GM19455 (cell line): ENCODE results near the gene MPP2.
"Not testable (repeated sequence)": the region's sequence is repeated elsewhere in the genome, so short reads cannot be mapped to it uniquely, and the experiment has no call there.

Source experiments
- ATAC-seq: cut with Tn5 transposase; IDR thresholded peaks from one replicate; pipeline ENCODE4 v1.9.1; 2021; ENCODE audit not compliant: unreplicated experiment

The MPP2 gene

DNA sequence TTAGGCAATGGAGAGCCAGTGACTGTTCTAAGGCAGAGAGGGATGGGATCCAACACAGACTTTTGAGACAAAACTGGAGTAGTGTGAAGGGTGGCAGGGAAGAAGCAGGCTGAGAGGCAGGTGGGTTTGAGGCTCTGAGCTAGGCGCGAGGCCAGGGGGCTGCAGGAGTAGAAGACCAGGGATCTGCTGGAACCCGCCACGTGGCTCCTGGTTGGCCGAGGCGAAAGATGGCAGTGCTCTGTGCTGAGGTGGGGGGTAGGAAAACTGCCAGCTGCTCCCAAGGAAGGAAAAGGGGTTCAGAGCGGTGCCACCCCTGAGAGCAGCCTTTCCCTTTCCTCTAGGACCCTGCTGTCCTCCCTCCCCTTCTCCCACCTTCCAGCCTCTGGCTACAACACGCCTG lies 54.8 kb downstream of the MPP2 start:
- ATAC-seq = no peak

DNA sequence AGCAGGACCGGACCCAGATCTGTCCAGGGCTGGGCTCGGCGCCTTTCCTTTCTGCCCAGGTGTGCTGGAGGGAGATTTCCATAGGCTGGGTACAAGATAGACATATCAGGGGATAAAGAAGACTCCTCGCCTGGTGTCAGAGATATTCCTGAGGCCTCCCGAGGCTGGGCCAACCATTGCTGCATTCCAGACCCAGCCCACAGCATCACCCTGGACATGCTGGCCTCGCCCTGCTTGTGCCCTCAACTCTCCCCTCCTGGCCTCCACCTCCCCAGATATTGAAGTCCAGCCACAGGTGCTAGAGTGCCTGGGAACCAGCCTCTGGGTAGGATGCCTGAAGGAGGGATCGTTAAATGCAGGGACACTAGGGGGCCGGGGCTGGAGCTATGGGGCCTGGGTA lies 58.2 kb downstream of the MPP2 start:
- no peak for ATAC-seq

DNA sequence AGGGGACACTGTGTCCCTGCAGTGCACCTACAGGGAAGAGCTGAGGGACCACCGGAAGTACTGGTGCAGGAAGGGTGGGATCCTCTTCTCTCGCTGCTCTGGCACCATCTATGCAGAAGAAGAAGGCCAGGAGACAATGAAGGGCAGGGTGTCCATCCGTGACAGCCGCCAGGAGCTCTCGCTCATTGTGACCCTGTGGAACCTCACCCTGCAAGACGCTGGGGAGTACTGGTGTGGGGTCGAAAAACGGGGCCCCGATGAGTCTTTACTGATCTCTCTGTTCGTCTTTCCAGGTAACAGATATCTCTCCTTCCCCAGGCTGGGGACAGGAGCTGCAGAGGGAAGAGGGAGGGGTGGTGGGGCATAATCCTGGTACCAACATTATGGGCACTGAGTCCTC lies 58.7 kb downstream of the MPP2 start:
- no peak for ATAC-seq

DNA sequence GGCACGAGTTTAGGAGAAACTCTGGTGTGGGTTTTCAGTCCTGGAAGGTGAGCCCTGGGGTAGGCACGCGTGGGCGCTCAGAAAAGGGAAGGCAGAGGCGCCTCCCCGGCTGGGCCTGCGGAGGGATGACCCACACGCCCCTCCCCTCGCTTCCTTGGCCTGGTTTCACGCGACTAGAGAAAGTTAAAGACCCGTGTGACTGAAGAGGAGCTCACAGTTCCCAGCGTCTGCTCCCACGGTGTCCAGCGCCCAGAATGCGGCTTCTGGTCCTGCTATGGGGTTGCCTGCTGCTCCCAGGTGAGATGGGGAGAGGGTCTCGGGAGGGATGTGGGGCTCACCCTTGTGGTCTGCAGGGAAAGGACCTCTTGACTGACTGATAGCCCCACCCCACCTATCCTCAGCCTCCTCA lies 60.4 kb downstream of the MPP2 start, which contains the start of gene CD300LG:
Gene CD300LG, plus strand, starts transcription at position 214 of the 409 bp plus-strand sequence. Its CDS starts 41 bp downstream, at position 255.
- no peak for ATAC-seq

DNA sequence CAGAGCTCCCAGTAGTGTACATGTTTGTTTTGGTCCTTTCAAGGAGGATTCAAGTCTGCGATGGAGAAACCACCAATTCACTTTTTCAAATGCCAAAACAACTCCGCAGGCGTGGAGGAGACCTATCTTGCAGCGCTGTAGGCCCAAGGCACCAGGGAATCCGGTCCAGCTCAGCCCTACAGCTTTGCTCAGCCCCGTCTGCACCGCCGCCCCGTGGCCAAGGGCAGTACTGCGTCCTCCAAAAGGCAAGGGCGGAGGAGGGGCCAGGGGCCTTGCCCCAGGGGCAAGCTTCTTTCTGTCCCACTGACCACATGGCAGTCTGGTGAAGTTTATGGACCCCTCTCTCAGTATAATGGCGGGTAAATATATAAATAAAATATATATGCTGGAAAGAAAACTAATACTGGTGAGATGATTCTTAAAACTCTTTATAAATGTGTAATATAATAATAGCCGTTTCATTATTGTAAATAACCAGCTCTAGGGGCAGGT lies 61.1 kb downstream of the MPP2 start:
- ATAC-seq = no peak

DNA sequence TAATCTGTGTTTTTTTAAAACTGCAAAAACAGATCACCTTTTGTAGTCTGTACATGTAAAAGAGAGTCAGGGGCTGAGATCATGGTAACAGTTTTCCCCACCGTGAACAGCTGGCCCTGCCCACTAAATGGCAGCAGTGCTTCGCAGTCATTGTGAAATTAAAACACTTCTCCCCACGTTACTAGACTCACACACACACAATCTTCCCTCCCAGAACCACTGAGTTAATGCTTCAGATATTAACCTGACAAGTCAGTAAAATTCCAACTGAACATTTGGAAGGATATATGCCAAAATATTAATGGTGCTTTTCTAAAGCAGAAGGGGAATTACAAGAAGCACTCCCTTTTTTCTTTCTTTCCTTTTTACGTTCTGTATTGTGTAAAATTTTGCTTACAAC lies 61.6 kb downstream of the MPP2 start:
- no peak for ATAC-seq

DNA sequence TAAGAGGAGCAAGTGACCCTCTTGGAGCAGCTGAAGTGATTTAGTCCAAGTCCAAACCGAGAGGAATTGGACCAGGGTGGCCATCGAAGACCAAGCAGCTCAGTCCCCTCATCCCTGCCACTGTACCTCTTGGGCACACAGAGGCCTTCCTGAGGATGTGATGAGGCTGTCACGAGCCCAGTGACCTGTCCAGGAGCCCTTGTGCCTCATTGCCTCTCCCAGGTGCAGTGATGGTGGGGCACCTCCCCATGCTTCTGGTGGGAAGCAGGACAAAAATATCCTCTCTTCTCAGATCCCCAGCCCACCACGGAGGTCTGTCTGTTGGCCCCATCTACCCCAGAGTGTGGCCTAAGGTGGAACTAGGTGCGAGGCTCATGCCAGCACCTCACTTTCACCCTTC lies 63.1 kb downstream of the MPP2 start:
- no peak for ATAC-seq

DNA sequence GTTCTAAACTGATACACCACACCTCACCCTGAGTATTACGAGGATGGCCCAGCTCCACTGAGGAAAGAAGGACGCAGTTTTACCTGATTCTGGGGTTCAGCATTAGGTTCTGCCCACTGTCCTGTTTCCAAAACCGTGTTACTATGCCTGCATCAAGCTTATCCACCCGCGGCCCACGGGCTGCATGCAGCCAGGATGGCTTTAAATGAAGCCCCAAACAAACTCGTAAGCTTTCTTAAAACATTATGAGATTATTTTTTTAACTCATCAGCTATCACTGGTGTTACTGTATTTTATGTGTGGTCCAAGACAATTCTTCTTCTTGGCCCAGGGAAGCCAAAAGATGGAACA lies 64.4 kb downstream of the MPP2 start:
- no peak for ATAC-seq

DNA sequence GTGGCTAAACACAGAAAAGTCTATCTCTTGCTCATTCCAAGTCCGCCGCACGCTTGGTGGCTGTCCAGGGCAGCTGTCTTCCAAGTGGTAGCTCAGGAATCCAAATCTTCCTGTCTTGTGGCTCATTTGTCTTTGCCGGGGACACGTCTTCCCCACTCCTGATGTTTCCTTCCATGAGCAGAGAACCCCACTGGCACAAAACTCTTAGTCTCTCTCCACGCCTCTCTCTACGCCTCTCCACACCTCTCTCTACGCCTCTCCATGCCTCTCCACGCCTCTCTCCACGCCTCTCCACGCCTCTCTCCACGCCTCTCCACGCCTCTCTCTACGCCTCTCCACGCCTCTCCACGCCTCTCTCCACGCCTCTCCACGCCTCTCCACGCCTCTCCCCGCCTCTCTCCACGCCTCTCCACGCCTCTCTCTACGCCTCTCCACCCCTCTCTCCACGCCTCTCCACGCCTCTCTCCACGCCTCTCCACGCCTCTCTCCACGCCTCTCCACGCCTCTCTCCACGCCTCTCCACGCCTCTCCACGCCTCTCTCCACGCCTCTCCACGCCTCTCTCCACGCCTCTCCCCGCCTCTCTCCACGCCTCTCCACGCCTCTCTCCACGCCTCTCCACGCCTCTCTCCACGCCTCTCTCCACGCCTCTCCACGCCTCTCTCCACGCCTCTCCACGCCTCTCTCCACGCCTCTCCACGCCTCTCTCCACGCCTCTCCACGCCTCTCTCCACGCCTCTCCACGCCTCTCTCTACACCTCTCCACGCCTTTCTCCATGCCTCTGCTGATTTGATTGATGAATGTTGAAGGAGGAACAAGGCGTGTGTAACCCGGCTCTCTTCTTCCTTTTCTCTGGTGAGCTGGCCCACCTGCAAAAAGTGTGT lies 65.0 kb downstream of the MPP2 start:
- not testable (repeated sequence) for ATAC-seq

DNA sequence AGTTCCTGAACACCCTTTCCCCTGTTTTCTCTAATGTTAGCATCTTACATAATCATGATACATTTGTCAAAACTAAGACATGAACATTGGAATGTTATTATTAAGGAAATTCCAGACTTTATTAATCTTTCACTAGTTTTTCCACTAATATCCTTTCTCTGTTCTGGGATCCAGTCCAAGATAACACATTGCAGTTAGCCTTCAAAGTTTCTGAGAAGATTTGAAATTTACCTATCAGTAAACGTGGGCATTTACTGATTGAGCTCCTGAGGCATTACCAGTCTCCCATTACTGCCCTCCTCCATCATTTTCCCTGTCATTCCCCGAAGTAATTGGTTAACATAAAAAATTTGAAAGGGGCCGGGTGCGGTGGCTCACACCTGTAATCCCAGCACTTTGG lies 66.1 kb downstream of the MPP2 start:
- no peak for ATAC-seq

DNA sequence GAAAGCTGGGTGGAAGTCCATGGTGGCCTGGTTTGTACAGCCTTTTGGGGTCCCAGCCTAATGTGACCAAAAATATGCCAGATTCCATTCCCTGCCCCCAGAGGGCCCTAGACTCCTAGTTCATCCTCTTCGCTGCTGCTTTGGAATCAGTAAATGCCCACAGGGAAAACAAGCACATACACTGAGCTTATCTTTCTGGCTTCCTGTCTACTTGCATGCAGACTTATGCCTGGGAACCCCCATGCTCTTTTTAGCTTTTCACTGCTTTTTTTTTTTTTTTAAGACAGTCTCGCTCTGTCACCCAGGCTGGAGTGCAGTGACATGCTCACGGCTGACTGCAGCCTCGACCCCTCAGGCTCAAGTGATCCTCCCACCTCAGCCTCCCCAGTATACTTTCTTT lies 66.5 kb downstream of the MPP2 start:
- ATAC-seq = no peak

DNA sequence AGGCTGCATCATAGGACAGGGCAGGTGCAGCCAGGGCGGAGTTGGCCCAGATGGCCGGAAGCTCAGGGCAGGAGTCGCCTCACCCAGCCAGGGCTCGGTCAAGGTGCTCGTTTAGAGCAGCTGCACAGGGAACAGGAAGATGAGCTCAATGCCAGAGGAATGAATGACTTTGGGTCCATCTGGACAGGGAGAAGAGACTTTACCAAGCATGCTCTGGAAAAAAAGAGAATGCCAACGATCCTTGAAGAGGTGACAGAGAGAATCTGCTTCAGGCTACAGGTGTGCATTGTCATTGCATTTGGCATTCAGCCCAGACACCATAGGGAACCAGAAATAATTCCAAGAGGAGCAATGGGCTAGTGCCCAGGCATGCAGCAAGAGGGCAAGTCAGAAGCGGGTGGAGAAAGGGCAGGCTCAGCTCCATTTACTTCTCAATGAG lies 67.6 kb downstream of the MPP2 start:
- ATAC-seq = no peak

DNA sequence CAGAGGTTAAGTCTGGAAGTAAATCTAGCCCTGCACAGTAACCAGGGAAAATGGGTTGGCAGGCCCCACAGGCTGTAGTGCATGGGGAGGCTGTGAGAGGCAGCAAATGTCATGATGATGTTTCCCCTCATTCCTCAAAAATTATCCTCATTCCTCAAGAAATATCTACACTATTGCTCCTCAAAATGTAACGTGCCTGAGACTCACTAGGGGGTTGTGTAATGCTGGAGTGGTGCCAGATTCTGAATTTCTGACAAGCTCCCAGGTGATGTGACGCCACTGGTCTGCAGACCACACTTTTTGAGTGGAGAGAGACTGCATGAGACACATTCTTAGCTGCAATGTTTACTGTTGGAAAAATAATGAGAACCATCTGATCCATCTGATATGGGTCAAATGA lies 73.2 kb downstream of the MPP2 start:
- no peak for ATAC-seq

DNA sequence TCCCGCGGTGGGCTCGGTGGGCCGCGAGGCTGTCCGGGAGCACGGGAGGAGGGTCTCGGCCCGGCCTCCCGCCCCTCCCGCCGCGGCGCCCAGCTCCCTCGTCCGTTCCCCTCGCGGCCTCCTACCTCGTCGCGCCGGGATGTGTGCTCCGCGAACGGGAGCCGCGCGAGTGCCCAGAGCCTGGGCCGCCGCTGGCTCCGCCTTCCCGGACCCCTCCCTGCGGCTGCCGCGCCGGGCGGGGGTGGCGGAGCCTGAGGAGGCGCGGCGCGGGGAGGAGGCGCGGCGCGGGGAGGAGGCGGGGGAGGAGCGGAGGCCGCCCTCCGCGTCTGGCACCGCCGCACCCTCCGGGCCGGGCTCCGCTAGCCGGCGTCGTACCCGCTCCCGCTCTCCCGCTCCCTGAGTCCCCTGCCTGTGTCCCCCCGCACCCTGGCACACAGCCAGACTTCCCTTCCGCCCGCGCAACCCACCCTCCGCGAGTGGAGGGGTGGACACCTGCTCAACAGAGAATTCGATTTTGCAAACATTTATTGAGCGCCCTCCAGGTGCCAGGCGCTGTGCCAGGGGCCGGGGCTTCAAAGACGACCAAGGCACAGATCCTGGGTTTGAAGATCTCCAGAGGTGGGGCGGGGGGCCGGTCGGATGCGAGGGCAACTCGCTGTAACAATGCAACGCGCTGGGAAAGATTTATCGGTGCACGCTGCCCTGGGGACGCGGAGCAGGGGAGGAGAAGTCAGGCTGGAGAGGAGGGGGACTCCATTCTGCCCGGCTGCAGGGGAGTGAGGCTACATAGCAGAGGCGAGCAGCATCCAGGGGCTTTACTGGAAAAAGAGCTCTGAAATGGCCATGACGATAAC lies 74.1 kb downstream of the MPP2 start, which contains the start of gene MPP3:
Gene MPP3, minus strand, starts transcription at position 171 of the 854 bp plus-strand sequence. CDS start 1,240 bp downstream, outside the sequence.
- ATAC-seq = no peak

DNA sequence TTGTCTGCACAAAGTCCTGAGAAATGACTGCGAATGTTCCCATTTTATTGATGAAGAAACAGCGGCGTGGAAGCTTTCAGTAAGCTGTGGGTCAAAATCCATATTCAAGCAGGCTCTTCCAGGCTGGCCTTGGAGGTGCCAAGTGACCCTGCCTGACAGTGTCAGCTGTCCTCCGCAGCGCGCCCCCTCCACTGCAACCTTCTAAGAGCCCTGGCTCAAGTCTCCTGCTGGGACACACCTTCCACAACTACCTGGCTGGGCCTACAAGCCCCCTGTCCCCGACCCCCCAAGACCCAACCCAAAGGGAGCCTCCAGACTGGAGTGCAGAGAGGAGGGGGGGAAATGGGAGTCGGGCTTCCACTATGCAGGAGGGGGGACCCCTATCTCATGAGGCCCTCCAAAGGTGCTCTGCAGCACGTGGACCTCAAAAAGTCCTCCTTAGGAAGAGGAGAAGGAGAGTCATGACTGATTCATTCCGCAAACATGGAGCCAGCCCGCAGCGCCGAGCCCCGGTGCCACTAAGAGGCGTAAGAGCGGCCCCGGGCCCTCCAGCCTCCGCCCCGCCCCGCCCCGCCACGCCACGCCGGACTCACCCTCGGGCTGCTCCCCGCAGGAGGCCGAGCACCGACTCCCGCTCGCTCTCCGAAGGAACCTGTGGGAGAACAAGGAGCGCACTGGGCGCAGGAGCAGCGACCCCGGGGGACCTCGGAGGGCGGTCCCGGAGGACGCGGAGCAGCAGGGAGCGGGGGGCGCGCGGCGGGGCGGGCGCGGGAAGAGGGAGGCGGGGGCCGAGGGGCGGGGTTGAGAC lies 75.0 kb downstream of the MPP2 start:
- ATAC-seq = no peak

DNA sequence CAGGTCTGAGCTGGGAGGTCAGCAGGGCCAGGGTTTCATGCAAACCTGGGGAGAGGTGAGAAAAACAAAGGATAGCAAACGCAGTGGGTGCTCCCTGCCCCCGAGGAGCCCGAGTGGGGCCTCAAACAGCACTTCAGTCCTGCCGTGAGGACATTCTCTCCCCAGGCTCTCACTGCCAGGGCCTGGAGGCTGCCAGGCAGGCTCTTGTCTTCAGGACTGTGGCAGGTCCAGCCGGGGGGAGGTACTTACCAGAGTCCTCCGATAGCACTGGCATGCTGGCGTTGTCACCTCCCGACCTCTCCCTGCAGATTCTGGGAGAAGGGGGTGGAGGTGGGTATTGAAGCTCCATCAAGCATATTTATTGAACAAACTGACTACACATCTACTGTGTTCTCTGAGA lies 75.7 kb downstream of the MPP2 start:
- ATAC-seq = no peak

DNA sequence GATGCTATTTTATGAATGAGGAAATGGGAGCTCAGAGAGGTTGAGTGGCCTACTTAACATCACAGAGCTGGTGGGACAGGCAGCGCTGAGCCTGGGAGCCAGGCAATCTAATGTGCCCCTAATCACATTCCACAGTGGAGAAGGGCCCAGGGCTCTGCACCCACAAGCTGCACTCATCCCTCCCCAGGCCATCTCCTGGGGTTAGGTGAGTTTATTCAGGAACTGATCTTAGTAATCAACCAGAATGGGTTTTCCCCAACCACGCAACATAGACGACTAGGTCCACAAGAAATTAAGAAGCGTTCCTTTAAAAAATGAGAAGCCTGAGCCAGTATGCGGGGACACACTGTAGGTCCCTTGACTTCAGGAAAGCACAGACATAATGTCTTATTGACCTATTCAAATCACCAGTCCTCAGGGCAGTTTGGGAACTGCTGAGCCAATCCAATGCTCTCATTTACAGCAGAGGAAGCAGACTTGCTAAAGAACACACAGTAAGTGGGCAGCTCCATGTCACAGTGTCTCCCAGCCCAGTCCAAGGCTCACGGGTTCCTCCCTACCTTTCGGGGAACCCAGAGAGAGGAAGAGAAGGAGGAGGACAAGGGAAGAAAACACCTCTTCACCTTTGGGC lies 76.7 kb downstream of the MPP2 start:
- ATAC-seq = no peak

DNA sequence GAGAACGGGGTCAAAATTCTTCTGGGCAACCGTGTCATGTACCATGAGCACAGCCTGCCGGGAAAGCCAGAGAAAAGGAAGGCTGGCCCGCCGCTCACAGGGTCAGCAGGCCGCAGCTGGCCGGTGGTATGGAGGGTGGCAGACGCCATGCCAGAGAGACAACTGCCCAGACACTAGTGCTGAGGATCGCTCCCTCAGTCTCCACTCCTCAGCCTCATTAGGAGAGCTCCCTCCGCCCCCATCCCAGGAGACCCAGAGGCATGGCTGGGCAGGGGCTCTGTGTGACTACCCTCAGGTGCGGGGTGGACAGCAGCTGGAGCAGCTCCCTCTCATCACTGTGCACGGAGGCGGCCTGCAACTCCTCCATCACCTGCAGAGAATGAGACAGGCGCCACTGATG lies 77.6 kb downstream of the MPP2 start:
- no peak for ATAC-seq

DNA sequence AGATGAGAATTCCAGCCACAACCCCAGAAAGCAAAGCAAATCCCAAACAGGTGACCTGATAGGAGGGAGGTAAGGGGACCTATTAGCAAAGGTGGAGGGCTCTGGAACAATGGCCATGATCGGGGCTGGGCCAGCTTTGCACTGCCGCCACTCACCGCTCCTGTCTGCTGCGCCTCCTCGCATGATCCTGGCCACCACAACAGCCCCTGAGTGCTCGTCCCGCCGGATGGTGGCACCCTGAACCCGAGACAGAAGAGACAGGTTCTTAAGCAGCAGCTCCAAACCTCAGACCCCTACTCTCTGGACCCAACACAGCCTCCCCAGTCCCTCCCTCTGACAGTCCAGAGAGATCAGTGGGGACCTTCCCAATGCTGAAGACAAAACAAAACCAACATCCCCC lies 79.7 kb downstream of the MPP2 start:
- ATAC-seq = no peak

DNA sequence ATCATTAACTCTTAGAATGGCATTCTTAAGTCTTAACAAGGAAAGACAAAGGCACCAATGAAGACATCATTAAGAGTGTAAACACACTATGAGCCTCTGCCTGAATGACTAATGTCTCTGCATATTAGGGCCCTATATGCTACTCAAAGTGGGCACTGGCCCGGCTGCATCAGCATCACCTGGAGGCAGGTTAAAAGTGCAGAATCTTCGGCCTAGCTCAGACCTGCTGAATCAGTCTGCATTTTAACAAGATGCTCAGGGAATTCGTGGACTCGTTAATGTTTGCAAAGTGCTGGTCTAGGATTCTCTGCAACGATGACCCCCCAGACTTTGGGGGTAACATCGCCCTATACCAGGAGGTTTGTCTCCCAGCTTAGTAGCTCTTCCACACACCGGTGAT lies 81.1 kb downstream of the MPP2 start:
- no peak for ATAC-seq
